Activated naive CD4-positive, alpha-beta T cell treated with Interleukin-2 at 50 U/mL for 16 hours (primary cell): ENCODE measurements around the gene ENTHD1.
A peak's percentile ranks its signal among the peaks of the same experiment; 100 is the strongest.
"Not testable (repeated sequence)": the region's sequence is repeated elsewhere in the genome, so short reads cannot be mapped to it uniquely, and the experiment has no call there.

Experiments used
- DNase-seq: peaks from one replicate; pipeline ENCODE4 v3.0.0-alpha.2; 2020

The ENTHD1 gene

DNA sequence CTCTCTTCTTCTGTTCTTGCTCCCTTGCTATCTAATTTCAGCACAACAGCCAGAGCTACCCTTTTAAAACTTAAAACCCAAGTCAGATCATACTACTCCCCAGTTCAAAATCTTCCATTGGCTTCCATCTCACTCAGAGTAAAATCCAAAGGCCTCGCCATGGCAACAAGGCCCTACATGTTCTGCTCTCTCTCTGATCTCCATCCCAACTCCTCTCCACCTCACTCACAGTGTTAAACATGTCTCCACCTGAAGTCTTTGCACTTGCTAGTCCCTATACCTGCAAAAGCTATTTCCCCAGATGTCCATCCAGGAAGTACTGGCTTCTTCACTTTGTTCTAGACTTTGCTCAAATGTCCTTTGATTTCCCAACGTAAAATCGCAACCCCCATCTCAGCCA is 4.3 kb upstream of the ENTHD1 start:
- DNase-seq: no peak

DNA sequence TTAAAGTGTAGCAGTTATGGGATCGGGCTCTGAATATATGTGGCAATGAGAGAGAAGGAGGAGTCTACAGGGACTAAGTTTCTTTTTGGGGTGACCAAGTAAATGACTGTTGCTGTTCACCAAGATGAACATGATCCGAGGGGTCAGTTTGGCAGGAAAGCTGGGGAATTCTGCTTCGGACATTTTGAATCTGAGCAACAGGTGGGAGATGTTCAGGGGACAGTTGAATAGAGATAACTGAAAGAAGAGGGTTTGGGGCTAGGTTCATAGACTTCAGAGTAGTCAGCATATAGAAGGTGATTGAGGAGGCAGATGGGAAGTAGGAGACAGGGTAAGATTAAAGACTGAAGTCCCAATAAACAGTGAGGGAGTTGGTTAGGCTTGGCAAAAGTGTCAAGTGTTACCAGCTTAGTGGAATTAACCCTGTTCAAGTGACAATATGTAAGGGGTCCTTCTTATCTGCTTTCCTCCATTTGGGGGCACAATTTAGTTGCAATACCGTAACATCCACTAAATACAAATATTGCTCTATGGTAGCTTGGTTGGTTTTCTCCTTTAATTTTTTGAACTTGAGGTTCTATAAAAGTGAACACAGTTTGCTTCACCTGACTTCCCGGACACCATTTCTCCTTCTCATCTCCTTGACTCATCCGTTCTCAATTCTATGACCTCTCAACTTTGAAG is 2.9 kb upstream of the ENTHD1 start:
- DNase-seq: no peak

DNA sequence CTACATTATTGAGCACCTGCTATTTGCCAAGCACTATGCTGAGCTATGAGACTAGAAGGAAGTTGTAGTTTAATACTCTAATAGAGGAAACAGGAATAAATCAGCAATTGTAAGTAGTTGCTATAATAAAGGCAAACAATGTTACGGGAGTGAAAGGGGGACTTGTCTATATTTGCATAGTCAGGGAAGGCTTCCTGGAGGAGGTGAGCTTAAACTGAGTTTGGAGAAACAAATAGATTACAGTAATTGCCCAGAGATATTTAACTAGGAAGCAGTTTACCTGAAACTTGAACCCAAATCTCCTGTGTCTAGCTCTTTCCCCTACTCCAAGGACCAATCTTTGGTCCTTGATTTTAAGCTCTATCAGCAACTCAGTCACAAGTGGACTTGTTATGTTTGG is 2.1 kb upstream of the ENTHD1 start:
- DNase-seq: no peak

DNA sequence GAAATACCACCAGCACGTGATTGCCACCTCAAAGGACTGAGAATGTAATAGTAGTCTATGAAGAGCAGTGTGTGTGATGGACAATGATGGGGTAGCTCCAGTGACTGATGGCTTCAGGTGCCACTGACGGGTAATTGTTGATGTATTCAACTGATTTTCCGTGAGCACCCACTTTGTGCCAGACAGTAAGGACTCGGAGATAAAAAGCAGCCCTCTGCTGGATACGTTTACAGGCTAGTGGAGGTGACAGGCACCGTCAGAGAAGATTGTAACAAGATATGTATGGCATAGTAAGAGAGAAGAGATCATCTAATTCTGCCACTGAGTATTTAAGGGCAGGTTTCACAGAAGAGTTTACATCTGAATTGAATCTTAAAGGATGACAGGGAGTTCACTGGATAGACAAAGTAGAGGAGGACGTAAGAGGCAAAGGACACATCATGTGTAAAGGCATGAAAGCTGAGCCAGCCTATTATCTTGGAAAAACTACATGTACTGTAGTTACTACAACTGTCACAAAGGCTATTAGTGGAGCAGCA is 1.1 kb upstream of the ENTHD1 start:
- DNase-seq: no peak

DNA sequence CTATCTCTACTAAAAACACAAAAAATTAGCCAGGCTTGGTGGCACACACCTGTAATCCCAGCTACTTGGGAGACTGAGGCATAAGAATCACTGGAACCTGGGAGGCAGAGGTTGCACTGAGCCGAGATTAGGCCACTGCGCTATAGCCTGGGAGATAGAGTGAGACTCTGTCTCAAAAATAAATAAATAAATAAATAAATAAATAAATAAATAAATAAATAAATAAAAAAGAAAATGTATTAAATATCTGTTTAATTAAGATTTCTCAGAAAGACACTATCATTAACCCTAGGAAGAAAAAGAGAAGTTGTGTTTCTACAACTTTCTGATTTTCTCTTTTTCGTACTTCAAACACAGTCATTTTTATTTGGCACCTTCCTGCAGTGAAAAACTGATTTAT is 3.6 kb downstream of the ENTHD1 start:
- DNase-seq: not testable (repeated sequence)

DNA sequence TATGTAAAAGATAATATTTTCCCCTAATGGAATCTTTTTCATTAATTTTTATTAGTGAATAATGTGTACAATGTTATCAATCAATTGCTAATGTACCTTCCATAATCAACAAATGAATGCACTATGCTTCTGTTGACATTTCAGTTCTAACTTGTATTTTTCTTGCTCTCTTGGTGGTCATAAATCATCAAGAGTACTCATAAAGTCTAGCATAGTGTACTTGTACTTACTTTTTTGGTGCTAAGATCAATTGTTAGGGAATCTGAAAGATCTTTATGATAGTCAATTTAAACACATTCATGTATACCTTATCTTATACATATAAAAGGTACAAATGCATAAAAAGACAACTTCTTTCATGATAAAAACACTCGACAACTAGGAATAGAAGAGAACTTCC is 10.5 kb downstream of the ENTHD1 start:
- no peak for DNase-seq

DNA sequence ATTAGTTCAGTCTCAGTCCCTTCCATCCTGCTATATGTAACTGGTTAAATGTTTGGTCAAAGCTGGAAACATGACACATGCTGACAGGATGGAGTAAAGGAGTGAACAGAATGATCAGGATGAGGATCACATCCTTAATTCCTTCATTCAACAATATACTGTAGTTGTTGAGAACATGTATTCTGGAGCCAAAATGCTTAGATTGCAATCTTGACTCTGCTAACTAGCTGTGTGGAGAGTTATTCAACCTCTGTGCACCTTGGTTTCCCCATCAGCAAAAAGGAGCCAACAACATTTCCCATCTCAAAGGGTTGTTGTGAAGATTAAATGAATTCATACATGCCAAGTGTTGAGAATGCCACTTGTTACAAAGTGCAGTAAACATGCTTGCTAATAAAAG is 12.8 kb downstream of the ENTHD1 start:
- no peak for DNase-seq

DNA sequence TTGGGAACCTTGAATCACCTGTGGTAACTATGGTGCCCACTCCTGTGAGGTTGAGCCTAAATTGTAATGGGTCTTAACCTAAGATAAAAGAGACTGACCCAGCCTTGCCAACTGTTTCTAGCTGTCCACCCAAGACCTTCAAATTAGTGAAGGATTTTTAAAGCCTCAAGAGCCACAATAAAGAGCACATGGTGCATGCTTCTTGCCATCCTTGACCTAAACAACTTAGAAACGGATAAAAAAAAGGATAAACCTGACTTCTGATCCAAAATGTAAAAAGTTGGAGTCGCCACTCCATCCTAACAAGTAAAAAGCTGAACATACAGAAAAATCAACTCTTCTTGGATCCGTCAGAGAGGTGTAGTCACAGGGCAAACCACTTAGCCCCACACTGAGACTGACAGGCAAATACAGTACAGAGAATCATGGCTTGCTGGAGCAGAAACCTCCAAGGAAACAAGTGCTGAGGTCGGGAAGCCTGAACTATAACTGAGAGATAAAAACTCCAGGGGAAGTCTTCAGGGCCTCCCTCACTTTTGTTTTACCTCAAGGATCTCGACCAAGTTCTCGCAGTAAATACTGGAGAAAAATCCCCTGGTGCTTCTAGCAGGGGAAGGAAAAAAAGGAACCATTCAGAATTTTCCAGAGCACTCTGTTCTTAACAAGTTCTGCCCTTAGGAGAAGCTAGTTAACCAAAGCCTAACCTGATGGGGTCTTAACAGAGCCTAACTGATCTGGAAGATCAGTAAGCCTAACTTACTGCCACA is 16.3 kb downstream of the ENTHD1 start:
- DNase-seq: no peak

DNA sequence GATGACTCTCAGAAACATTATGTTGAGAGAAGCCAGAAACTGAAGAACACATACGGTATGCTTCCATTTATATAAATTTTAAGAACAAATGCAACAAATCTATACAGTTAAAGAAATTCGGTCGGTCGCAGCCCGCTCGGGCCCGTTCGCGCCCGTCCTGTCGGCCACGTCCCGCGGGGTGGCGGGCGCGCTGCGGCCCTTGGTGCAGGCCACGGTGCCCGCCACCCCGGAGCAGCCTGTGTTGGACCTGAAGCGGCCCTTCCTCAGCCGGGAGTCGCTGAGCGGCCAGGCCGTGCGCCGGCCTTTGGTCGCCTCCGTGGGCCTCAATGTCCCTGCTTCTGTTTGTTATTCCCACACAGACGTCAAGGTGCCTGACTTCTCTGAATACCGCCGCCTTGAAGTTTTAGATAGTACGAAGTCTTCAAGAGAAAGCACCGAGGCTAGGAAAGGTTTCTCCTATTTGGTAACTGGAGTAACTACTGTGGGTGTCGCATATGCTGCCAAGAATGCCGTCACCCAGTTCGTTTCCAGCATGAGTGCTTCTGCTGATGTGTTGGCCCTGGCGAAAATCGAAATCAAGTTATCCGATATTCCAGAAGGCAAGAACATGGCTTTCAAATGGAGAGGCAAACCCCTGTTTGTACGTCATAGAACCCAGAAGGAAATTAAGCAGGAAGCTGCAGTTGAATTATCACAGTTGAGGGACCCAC is 18.2 kb downstream of the ENTHD1 start:
- DNase-seq: not testable (repeated sequence)

DNA sequence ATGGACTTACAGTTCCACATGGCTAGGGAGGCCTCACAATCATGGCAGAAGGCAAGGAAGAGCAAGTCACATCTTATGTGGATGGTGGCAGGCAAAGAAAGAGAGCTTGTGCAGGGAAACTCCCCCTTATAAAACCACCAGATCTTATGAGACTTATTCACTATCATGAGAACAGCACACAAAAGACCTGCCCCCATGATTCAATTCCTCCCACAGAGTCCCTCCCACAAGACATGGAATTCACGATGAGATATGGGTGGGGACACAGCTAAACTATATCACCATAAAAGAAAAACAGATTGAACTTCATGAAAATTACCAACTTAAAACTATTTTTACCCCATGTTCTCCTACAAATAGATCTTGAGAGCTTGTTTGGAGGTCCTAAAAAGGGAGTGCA is 19.6 kb downstream of the ENTHD1 start:
- DNase-seq: peak; percentile 3

DNA sequence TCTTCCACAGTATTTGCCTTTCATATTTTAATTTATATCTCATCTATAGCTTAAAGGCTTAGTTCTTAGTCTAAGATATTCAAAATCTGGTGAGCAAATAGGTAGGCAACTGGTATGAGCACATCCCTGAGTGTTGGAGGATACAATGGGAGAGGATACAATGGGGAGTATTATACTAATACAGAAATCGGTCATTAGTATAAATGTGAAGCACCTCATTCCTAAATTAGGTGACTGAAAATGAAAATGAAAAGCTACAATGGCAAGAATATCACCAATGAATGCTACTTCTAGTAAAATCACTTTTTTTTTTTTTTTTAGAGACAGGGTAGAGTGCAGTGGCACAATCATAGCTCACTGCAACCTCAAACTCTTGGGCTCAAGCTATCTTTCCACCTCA is 21.0 kb downstream of the ENTHD1 start:
- DNase-seq: no peak

DNA sequence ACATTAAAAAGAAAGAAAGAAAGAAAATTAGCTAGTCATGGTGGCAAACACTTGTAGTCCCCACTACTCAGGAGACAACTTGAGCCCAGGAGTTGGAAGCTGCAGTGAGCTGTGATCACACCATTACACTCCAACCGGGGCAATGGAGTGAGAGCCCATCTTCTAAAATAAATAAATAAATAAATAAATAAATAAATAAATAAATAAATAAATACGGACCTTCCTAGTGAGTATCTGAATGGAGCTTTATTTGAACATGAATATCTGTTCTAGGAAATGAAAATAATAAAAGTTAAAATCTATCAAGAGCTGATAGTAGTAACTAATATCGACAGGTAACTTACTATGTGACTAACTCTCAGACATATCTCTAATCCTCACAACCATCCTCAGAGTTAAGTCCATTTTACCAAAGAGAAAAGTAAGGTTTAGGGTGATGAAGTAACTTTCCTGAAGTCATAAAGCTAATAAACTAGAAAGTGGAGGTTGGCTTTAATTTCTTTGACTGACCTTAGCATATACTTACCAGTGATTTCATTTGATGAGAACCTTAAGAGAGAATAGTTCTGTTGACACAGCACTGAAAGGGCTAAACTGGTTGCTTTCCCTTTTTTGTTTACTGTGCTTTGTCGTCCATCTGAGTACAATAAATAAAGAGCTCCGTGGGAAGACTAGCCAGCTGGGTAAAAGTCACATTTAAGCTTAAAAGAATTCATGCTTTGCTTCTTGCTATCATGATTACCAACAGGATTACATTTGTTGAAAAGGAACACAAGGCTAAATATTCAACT is 22.4 kb downstream of the ENTHD1 start:
- no peak for DNase-seq

DNA sequence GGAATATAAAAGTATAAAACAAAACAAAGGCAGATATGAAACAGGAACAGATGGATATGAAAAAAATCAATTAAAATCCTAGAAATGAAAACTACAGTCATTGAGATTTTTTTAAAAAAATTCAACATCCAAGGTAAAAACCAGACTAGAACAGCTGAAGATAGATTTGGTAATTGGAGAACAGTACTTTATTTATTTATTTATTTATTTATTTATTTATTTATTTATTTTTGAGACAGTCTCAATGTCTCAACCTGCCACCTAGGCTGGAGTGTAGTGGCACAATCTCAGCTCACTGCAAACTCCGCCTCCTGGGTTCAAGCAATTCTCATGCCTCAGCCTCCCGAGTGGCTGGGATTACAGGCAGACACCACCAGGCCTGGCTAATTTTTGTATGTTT is 23.8 kb downstream of the ENTHD1 start:
- not testable (repeated sequence) for DNase-seq

DNA sequence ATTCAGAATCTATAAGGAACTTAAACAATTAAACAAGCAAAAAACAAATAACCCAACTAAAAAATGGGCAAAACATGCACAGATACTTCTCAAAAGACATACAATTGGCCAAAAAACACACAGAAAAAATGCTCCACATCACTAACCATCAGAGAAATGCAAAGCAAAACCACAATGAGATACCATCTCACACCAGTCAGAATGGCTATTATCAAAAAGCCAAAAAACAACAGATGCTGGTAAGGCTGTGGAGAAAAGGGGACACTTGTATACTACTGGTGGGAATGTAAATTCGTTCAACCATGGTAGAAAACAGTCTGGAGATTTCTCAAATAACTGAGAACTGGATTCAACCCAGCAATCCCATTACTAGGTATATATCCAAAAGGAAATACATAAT is 24.8 kb downstream of the ENTHD1 start:
- DNase-seq: no peak

DNA sequence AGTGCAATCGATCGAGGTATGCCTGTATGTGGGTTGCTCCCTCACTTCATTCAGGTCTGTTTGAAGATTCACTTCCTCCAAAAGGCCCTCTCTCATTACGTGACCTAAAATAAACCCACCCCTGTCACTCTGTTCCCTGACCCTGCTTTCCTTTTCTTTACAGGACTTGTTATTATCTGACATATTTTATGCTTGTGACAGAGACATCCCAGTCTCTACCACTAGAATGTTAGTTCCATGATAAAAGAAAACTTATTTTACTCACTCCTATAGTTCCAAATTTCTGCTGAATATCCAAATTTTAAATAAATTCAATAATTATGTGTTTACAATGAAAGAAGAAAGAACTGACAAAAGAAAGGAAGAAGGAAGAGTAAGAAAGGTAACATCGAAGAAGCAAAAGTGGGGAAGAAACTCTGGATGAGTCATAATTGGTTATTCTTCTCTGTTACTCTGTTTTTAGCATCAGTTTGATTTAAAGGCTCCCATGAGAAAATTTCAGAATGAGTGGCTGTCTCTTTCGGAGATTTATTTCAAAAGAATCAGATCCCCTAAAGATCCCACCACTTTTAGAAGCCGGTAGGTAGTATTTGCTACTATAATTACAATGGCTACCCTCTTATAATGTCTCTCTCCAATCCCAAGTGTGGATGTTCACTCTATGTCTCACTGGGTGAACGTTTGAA is 33.5 kb downstream of the ENTHD1 start:
- DNase-seq: no peak

DNA sequence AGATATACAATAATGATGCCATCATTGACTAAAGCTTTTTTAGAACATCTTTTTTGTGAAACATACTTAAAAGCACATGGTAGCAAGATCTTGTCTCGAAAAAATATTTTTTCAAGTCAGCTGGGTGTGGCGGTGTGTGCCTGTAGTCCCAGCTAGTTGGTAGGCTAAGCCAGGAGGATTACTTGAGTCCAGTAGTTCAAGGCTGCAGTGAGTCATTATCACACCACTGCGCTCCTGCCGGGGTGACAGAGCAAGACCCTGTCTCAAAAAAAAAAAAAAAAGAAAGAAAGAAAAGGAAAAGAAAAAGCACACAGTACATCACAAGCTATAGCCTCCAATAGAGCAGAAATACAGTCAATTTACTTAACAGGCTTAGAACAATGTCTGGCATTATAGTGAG is 37.0 kb downstream of the ENTHD1 start:
- no peak for DNase-seq

DNA sequence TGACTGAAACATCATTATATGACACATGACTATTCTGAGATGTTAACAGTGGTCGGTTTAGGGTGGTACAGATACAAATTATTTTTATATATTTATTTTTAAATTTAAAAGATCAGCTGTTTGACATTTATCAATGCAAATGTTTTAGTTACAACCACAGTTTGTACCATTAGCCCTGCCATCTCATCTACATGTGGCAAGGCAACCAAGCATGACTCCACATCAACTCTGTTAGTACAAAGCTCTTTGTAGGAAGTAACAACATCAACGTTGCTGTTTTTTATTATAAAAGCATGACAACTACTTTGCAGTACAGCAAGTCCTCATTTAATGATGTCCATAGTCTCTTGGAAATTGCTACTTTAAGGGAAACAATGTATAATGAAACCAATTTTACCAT is 40.8 kb downstream of the ENTHD1 start:
- DNase-seq: no peak

DNA sequence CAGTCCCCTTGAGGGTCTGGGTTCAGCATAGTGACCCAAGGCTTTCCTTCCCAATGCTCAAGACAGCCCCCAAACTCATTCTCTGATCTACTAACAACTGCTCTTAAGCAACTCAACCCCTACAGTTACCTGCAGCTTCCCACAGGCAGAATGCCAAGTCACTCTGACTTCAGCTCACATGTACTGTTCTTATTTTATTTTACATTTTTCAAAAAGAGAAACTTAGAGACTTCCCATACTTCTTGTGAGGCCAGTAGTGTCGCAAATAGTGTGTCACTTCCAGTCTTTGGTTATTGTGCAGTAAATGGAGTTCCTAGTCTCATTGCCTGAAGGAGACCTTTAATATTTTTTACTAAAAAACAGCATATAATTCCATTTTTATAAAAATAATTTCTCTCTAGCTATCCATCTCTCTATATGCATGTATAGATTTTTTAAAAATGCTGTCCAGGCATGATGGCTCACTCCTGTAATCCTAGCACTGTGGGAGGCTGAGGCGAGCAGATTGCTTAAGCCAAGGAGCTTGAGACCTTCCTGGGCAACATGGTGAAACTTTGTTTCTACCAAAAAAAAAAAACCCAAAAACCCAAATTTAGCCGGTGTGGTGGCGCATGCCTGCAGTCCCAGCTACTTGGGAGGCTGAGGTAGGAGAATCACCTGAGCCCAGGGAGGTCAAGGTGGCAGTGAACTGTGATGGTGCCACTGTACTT is 41.8 kb downstream of the ENTHD1 start:
- no peak for DNase-seq

DNA sequence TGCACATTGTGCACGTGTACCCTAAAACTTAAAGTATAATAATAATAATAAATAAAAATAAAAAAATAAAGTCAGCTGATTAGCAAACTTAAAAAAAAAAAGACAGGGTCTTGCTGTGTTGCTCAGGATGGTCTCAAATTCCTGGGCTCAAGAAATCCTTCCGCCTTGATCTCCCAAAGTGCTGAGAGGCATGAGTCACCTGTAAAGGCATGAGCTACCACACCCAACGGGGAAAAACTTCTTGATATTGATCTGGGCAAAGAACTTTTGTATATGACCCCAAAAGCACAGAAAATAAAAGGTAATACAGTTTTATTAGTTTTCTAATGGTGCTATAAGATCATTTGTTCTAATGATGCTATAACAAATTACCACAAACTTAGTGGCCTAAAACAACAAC is 46.1 kb downstream of the ENTHD1 start:
- no peak for DNase-seq

DNA sequence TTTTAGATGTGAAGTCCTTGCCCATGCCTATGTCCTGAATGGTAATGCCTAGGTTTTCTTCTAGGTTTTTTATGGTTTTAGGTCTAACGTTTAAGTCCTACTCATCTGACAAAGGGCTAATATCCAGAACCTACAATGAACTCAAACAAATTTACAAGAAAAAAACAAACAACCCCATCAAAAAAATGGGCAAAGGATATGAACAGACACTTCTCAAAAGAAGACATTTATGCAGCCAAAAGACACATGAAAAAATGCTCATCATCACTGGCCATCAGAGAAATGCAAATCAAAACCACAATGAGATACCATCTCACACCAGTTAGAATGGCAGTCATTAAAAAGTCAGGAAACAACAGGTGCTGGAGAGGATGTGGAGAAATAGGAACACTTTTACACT is 47.0 kb downstream of the ENTHD1 start:
- not testable (repeated sequence) for DNase-seq

DNA sequence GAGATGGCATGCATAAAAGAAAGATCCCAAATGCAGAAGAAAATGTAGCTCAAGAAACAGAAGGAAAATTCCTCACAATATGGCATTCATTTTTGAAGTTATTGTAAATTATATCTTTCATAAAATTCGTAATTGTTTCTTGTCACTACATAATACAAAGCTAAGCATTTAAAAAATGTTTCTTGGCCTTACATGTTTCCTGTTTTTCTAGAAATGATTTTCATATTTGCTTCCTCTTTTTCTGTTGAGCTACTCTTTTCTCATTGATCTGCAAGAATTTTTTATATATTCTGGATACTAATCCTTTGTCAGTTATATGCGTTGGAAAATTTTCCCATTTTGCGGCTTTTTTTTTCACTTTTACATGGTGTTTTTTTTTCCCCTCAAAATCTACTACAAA is 48.0 kb downstream of the ENTHD1 start:
- DNase-seq: no peak
